GM06990 (cell line): ENCODE data around the gene OTOS.

Experiments used
- DNase-seq: peaks from one replicate; pipeline ENCODE4 v3.0.0-alpha.2; 2011; ENCODE audit not compliant: insufficient read length; ENCODE audit errors: extremely low read depth
- H3K27me3 ChIP-seq: replicated peaks from 2 replicates; pipeline ENCODE4 v1.6.0; 2011; ENCODE audit warnings: low read length; ENCODE audit not compliant: control insufficient read depth, insufficient read depth
- H3K36me3 ChIP-seq: 2 replicates; pipeline ENCODE4 v1.5.1; 2011; ENCODE audit warnings: low read length; ENCODE audit not compliant: control insufficient read depth, insufficient read depth
- H3K4me3 ChIP-seq: replicated peaks from 2 replicates; pipeline ENCODE4 v1.5.1; 2011; ENCODE audit warnings: low read depth, mild to moderate bottlenecking, control low read depth, low read length
- CTCF ChIP-seq: IDR thresholded peaks from 2 replicates; pipeline ENCODE4 v1.5.1; 2011; ENCODE audit warnings: low read length, control low read depth, mild to moderate bottlenecking, inconsistent platforms; ENCODE audit not compliant: insufficient read depth, poor library complexity, severe bottlenecking

Gene OTOS

DNA sequence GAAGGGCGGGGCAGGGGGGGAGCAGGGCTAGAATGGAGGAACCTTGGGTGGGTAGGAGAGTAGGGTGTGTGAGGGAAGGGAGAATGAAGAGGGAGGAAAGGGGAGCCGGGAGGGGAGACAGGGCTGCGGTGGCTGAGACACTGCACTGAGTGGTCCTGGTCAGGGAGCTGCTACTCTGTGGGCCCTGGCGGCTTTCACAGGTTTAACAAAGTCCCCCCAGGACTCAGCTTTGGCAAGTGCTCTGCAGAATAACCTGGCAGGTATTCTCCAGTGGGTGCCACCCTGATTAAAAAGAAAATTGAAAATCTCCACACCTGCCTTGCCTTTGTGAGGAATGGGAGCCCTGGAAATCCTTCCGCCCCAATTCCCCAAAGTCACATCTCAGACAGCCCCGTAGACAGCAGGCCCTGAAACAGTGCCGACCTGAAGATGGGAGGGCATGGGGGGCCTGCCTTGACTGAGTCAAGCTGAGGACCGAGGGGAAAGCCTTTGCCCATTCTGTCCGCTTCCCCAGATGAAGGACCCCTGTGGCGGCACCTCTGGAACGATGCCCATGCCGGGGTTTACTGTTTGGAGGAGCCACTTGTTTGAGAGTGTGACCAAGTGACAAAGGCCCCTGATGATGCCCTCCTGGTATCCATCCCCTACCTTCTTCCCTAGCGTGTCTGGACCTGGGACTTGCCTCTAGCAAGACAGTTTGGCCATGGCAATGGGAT lies 43.6 kb upstream of the OTOS start:
- TF ChIP-seq CTCF = no peak
- Histone ChIP-seq H3K4me3 (no peak overlapping the region), H3K36me3 (no peaks in the 10 kb centered on the region), H3K27me3 (no peaks in the 10 kb centered on the region)
- no peak for DNase-seq

GRCh38 chr2:240183006-240183874 lies 42.8 kb upstream of the OTOS start:
- Histone ChIP-seq H3K4me3 (no peak overlapping the region), H3K36me3 (no peaks in the 10 kb centered on the region), H3K27me3 (no peaks in the 10 kb centered on the region)
- DNase-seq = no peak
- TF ChIP-seq CTCF = no peak

- Histone ChIP-seq H3K27me3 (no peaks in the 10 kb centered on the region), H3K36me3 (no peaks in the 10 kb centered on the region), H3K4me3 (no peak overlapping the region)
- DNase-seq = no peak
- TF ChIP-seq CTCF = no peak
Observed at GRCh38 chr2:240182476-240182875, 42.0 kb upstream of the OTOS start.

GRCh38 chr2:240182001-240182400 lies 41.5 kb upstream of the OTOS start:
- no peaks in the 10 kb centered on the region for H3K36me3 ChIP-seq
- H3K27me3 ChIP-seq = no peaks in the 10 kb centered on the region
- no peak for TF ChIP-seq CTCF
- no peak overlapping the region for H3K4me3 ChIP-seq
- DNase-seq = no peak

- H3K27me3 ChIP-seq = no peaks in the 10 kb centered on the region; the same call in 1 of the 2 replicates
- no peak for TF ChIP-seq CTCF
Observed at GRCh38 chr2:240179941-240180666, 39.6 kb upstream of the OTOS start.

More at GRCh38 chr2:240179941-240180666, 39.6 kb upstream of the OTOS start:
- H3K36me3 ChIP-seq = no peaks in the 10 kb centered on the region
- DNase-seq = no peak
- H3K4me3 ChIP-seq = no peak overlapping the region
